ENCODE data around the gene DPYSL4.

DNA sequence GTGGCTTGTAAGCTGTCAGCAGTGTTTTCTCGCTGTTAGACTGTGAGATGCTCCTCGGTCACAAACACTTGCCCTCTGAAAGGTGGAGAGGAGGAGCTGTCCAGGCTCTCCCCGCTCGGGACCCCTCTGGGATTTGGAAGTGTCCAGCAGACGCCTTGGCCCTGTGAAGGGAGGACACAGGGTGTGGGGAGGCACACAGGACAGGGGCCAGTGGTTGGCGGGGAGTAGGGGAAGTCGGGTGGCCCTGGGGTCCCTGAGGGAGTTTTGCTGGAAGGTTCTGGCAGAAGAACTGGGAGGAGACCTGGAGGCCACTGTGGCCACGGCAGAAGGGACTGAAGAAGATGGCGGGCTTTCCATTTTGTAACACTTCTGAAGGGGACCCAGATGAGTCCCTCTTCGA is 47.2 kb upstream of the DPYSL4 start:
- TF ChIP-seq CTCF (IDR thresholded peaks at IDR 0.05) (no peak), EP300 (IDR thresholded peaks at IDR 0.05) (no peak), POLR2A (IDR thresholded peaks at IDR 0.05) (no peak)

All from upper lobe of left lung (tissue), 4 donors.